Fibroblast of mammary gland (primary cell): ENCODE measurements around the gene GOPC.

Experiments used
- DNase-seq: peaks from one replicate; pipeline ENCODE4 v3.0.0-alpha.2; 2010; ENCODE audit warnings: low read depth
- H3K4me3 ChIP-seq: 2 replicates; pipeline ENCODE4 v1.5.1; 2011; ENCODE audit warnings: low read depth, mild to moderate bottlenecking, low read length, moderate library complexity; ENCODE audit not compliant: control insufficient read depth
- TF ChIP-seq, protein P1 (sequence below): conservative IDR thresholded peaks from 2 replicates; pipeline ENCODE4 v1.5.1; 2011; ENCODE audit warnings: low read depth, low read length, inconsistent platforms; ENCODE audit not compliant: control insufficient read depth, insufficient read depth

The GOPC gene

GRCh38 chr6:117595099-117595923 lies 7.0 kb downstream of the GOPC start:
- no peak for DNase-seq
- H3K4me3 ChIP-seq: no peak overlapping the region
- TF ChIP-seq, protein P1, sequence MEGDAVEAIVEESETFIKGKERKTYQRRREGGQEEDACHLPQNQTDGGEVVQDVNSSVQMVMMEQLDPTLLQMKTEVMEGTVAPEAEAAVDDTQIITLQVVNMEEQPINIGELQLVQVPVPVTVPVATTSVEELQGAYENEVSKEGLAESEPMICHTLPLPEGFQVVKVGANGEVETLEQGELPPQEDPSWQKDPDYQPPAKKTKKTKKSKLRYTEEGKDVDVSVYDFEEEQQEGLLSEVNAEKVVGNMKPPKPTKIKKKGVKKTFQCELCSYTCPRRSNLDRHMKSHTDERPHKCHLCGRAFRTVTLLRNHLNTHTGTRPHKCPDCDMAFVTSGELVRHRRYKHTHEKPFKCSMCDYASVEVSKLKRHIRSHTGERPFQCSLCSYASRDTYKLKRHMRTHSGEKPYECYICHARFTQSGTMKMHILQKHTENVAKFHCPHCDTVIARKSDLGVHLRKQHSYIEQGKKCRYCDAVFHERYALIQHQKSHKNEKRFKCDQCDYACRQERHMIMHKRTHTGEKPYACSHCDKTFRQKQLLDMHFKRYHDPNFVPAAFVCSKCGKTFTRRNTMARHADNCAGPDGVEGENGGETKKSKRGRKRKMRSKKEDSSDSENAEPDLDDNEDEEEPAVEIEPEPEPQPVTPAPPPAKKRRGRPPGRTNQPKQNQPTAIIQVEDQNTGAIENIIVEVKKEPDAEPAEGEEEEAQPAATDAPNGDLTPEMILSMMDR: no peak

DNA sequence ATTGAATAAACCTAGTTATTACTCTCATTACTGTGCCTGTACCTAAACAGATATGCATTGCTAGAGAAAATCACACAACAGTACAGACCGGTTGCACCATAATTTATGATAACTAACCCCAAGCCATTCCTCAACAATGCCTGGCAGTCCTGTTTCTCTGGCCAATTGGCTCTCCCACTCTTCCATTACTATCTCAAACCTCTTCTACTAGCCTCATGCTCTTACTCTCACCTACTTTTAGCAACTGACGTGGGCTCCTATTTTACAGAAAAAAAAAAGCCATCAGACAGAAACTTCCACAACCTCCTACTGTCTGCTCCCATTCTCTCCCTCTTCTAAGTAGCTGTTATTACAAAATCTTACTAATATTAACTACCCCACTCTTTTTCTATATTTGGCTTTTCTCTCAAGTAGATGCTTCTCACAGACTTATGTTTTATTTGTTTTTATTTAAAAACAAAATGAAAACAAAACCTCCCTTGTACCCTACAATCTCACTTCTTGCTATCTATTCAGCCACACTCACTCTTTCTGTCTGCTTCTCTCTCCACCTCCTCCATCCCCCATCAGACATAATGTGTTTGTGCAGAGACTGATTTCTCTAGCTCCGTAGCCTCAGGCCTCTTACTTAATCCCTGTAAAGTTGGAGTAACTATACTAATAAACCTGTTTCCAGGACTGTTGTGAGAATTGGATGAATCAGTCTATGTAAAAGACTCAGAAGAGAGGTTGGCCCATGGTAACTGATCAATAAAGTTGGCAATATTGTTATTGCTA lies 9.1 kb downstream of the GOPC start:
- no peak overlapping the region for H3K4me3 ChIP-seq
- TF ChIP-seq, protein P1: no peak
- no peak for DNase-seq

DNA sequence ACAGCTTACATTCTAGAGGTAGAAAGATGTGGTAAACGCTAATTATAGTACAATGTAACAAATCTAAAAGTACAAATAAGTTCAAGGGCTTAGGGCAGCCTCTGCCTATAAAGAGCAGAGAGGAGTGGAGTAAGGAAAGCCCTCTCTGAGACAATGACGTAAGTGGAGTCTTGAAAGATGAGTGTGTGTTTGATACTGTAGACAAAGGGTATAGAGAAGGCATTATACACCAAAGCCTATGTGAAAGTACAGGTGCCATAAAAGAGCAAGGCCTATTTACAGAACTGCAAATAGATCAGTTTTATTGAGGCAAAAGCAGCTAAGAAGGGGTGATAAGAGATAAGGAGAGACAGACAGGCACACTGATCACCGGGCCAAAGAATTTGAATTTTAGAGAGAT lies 10.9 kb downstream of the GOPC start:
- no peak overlapping the region for H3K4me3 ChIP-seq
- TF ChIP-seq, protein P1: no peak
- DNase-seq: peak; percentile 11

DNA sequence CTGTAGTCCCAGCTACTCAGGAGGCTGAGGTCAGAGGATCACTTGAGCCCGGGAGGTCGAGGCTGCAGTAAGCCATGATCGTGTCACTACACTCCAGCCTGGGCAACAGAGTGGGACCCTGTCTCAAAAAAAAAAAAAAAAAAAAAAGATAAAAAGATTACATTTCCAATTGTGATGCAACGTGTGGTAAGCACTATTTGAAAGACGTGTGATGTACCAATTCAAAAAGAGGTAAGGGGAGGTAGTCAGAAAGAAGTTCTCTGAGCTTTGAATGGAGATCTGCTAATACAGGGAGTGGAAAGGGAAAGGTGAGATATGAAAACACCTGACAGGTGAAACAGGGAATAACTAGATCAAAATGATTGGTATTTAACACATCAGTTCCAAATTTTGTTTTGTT lies 11.9 kb downstream of the GOPC start:
- DNase-seq: no peak
- TF ChIP-seq, protein P1: no peak
- no peak overlapping the region for H3K4me3 ChIP-seq

GRCh38 chr6:117585647-117586046 lies 16.7 kb downstream of the GOPC start:
- no peak overlapping the region for H3K4me3 ChIP-seq
- TF ChIP-seq, protein P1: no peak
- DNase-seq: no peak

- DNase-seq: no peak
- no peak overlapping the region for H3K4me3 ChIP-seq
- TF ChIP-seq, protein P1: no peak
These were observed 28.1 kb downstream of the GOPC start for GRCh38 chr6:117574198-117574597.
